HEK293 (cell line): ENCODE measurements around the gene JUP.

Experiments
- CTCF ChIP-seq: fragments of 450-650 bp; formaldehyde crosslinking; IDR thresholded peaks from 2 replicates; pipeline ENCODE4 v1.5.1; 2016; ENCODE audit warnings: missing biosample characterization, missing genetic modification characterization
- HIC1 ChIP-seq: fragments of 450-650 bp; formaldehyde crosslinking; IDR thresholded peaks from 2 replicates; pipeline ENCODE4 v1.5.1; 2016; ENCODE audit warnings: missing biosample characterization, missing genetic modification characterization
- KLF8 ChIP-seq: fragments of 450-650 bp; formaldehyde crosslinking; IDR thresholded peaks from 2 replicates; pipeline ENCODE4 v1.5.1; 2016; ENCODE audit warnings: missing biosample characterization, missing genetic modification characterization
- PATZ1 ChIP-seq: fragments of 450-650 bp; formaldehyde crosslinking; IDR thresholded peaks from 2 replicates; pipeline ENCODE4 v1.5.1; 2016; ENCODE audit warnings: missing biosample characterization, missing genetic modification characterization
- SETDB1 ChIP-seq: IDR thresholded peaks from one replicate; pipeline ENCODE4 v1.6.1; 2017; ENCODE audit warnings: mild to moderate bottlenecking, low read length, moderate library complexity, mixed read lengths; ENCODE audit not compliant: insufficient read length
- ZEB2 ChIP-seq: fragments of 450-650 bp; formaldehyde crosslinking; IDR thresholded peaks from 2 replicates; pipeline ENCODE4 v1.5.1; 2016; ENCODE audit warnings: missing biosample characterization, missing genetic modification characterization
- ZNF184 ChIP-seq: fragments of 450-650 bp; IDR thresholded peaks from 2 replicates; pipeline ENCODE4 v1.5.1; 2018; ENCODE audit warnings: missing biosample characterization, mild to moderate bottlenecking, missing genetic modification characterization
- ZNF24 ChIP-seq: fragments of 450-650 bp; formaldehyde crosslinking; IDR thresholded peaks from 2 replicates; pipeline ENCODE4 v1.5.1; 2016; ENCODE audit warnings: missing biosample characterization, missing genetic modification characterization
- ZNF664 ChIP-seq: fragments of 450-650 bp; formaldehyde crosslinking; IDR thresholded peaks from 2 replicates; pipeline ENCODE4 v1.5.1; 2016; ENCODE audit warnings: missing biosample characterization, missing genetic modification characterization
- ZNF692 ChIP-seq: fragments of 450-650 bp; formaldehyde crosslinking; IDR thresholded peaks from 2 replicates; pipeline ENCODE4 v1.5.1; 2016; ENCODE audit warnings: missing biosample characterization, missing genetic modification characterization

- TF ChIP-seq CTCF, result no peak
- TF ChIP-seq ZNF184 (tag by site-specific recombination), result no peak
- no peak; the same call in 1 of the 2 replicates for TF ChIP-seq PATZ1 (tag by site-specific recombination)
- no peak for TF ChIP-seq ZNF24 (tag by site-specific recombination)
- TF ChIP-seq SETDB1, result no peak
- peak; percentile 58; the same call in 1 of the 2 replicates for TF ChIP-seq KLF8 (tag by site-specific recombination)
- TF ChIP-seq ZEB2 (tag by site-specific recombination), result no peak
- TF ChIP-seq ZNF664 (tag by site-specific recombination), result no peak
- TF ChIP-seq ZNF692, result no peak
- TF ChIP-seq HIC1 (tag by site-specific recombination), result no peak
Observed at GRCh38 chr17:41800601-41801373, 14.3 kb upstream of the JUP start.
